GM21360 (cell line): Measurements from ENCODE around the gene TRMT2A.

Experiments
- ATAC-seq: cut with Tn5 transposase; IDR thresholded peaks from one replicate; pipeline ENCODE4 v1.9.1; 2021; ENCODE audit warnings: mild to moderate bottlenecking, moderate library complexity; ENCODE audit not compliant: unreplicated experiment

TRMT2A gene

DNA sequence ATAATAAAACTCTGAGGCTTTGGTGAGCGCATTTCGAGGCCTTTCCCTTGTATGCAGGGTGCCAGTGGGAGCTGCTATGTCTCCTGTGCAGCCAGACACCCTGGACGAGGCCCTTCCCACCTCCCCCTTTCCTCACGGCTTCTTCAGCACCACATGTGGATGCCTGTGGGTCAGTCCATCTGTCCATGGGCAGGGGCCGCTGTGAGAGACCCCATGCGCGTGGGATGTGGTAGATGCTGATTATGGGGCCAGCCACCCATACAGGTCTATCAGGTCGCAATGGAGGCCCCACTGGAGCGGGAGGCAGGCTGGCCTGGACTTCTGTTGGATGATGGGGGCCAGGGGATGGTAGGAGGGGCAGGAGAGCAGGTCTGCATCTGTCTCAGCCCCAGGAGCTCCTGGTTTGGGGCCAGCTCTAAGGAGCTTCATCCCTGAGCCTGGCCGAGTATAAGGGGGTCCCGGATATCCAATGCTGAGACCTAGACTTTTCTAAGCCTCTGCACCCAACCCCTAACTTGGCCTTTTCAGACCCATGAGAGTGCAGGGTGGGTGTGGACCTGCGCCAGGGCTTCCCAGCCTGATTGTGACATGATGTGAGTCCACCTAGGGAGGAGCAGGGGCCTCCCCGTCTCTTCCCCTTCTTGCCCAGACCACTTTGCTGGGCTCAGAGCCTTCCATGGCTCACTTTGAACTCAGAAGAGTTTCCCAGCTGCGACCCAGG lies 51.0 kb downstream of the TRMT2A start:
- ATAC-seq = no peak

DNA sequence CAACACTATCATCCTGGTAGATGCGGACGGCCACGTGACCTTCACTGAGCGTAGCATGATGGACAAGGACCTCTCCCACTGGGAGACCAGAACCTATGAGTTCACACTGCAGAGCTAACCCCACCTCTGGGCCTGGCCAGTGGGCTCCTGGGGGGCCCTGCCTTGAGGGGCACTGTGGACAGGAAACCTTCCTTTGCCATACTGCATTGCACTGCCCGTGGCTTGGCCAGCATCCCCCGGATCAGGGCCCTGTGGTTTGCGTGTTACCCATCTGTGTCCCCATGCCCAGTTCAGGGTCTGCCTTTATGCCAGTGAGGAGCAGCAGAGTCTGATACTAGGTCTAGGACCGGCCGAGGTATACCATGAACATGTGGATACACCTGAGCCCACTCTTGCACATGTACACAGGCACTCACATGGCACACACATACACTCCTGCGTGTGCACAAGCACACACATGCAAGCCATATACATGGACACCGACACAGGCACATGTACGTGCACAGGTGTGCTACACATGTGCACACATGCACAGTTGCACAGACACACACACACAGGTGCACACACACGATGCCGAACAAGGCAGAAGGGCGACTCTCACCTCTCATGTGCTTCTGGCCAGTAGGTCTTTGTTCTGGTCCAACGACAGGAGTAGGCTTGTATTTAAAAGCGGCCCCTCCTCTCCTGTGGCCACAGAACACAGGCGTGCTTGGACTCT lies 52.3 kb downstream of the TRMT2A start:
- ATAC-seq = no peak

DNA sequence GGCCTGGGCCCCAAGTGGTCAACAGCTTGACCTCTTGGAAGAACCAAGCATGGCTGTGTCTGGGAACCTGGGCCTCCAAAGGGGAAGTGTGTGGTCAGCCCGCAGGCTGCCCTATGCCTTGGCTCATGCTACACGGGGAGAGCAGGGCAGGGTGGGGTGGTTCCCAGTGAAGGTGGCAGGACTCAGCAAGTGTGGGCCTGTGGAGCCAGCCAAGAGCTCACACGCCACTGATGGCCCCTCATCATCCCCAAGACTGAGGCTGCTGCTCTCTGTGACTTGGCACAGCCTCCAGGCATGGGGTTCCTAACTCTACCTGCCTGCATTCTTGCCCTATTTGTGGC lies 52.9 kb downstream of the TRMT2A start:
- no peak for ATAC-seq

DNA sequence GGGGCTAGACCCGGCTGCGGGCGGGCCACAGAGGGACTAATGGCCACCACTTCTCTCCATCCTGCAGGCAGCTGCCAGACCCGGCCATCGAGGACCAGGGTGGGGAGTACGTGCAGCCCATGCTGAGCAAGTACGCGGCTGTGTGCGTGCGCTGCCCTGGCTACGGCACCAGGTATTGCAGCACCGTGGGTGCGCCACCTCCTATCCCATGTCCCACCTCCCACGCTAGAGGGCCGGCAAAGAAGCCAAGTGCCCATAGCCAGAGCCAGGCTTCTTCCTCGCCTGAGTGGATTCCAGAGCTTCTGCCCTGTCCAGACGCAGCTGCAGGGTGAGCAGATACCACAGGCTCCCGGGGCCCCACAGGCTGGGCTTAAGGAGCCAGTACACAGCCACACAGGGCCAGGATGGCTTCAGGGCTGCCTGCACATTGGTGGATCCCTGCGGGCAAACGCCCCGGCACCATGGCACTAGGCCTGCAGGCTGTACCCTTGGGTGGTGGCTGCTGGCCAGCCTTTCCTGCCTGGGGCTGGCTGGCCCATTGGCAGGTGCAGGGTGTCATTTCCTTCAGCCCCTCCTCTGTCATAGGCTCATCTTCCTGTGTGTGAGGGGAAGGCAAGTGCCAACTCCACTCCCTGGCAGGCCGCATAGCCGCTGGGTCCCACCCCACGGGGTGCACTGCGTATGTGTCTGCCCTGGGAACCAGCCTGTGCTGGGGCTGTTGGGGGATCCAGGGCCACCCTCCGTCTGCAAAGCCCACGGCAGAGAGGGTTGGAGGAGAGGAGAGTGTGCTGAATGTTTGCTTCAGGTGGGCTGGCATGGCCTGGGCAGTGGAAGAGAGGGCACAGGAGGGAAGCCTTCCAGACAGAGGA lies 53.5 kb downstream of the TRMT2A start:
- no peak for ATAC-seq

DNA sequence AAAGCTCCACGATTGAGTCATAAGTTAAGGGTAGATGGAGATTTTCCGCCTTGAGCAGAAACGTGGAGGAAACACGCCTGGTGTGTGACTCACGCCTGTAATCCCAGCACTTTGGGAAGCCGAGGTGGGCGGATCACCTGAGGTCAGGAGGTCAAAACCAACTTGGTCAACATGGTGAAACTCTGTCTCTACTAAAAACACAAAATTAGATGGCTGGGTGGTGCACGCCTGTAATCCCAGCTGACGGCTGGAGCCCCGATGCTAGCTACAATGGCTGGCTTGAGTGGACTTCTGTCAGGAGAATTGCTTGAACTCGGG lies 54.3 kb downstream of the TRMT2A start:
- no peak for ATAC-seq

DNA sequence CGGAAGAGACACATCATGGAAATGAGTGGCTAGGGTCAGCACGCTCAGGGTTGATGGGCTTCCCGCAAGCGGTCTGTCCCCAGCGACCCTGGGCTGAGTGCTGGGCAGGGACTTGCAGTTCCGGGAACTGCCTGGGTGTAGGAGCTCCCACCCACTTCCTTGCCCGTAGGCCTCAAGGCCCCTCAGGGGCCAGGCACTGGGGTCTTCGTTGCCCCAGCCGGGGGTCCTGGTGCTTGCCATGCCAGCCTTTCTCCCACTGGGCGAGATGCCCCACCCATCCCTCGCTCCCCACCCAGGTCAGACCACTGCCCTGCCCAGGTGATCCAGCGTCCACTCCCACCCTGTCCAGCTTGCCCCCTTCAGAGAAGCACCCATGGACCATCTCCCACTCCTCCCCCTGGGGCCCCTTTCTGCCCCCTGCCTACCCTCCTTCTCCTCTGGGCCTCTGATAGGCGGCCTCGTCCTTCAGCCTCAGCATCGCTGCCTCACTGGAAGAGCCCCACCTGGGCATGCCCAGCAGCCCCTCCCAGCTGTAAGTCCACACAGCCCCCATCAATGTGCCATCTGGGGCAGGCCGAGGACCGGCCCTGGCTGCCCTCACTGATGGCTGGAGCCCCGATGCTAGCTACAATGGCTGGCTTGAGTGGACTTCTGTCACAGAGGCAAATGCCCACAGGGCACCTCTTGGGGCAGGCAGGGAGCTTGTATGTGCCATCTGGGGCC lies 54.8 kb downstream of the TRMT2A start:
- no peak for ATAC-seq
